GM12864 (cell line): ENCODE results near the gene PAFAH1B2.
"Not testable (repeated sequence)": the region's sequence is repeated elsewhere in the genome, so short reads cannot be mapped to it uniquely, and the experiment has no call there.

Experiments
- DNase-seq: peaks from one replicate; pipeline ENCODE4 v3.0.0-alpha.2; 2011; ENCODE audit warnings: low read depth
- H3K4me3 ChIP-seq: 2 replicates; pipeline ENCODE4 v1.5.1; 2011; ENCODE audit warnings: mild to moderate bottlenecking, low read depth, low read length, control low read depth
- TF ChIP-seq, protein P1 (sequence below): IDR thresholded peaks from 2 replicates; pipeline ENCODE4 v1.5.1; 2011; ENCODE audit warnings: low read depth, mild to moderate bottlenecking, moderate library complexity, low read length, control low read depth, inconsistent platforms; ENCODE audit errors: missing control alignments

The PAFAH1B2 gene

DNA sequence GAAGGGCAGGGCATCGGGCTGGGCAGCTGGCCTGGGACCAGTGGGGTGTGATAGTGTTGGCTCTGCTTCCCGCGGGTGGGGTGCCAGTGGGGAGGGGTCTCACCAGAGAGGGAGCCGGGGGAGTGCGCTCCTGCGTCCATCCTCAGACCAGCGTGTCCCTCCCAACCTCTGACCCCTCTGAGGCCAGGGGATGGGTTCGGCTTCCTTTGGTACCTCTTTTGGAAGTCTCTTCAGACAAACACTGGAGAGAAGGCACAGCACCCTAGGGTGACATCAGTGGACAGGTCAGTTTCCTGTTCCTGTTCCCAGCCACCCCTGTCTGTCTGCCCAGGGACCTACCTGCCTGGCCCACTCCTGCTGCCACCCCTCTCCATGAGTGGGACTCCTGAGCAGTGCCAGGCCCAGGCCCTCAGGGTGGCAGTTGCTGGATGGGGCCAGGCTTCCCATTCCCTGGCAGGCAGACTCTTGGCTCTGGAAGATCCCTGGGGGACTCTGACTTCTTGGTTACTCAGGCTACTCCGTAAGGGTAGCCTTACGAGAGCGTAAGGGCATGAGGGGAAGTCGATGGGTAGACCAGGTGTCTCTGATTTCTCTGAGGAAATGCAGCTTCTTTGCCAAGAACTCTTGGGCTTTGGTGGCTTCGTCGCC lies 57.7 kb downstream of the PAFAH1B2 start:
- H3K4me3 ChIP-seq, result no peak overlapping the region
- TF ChIP-seq, protein P1, sequence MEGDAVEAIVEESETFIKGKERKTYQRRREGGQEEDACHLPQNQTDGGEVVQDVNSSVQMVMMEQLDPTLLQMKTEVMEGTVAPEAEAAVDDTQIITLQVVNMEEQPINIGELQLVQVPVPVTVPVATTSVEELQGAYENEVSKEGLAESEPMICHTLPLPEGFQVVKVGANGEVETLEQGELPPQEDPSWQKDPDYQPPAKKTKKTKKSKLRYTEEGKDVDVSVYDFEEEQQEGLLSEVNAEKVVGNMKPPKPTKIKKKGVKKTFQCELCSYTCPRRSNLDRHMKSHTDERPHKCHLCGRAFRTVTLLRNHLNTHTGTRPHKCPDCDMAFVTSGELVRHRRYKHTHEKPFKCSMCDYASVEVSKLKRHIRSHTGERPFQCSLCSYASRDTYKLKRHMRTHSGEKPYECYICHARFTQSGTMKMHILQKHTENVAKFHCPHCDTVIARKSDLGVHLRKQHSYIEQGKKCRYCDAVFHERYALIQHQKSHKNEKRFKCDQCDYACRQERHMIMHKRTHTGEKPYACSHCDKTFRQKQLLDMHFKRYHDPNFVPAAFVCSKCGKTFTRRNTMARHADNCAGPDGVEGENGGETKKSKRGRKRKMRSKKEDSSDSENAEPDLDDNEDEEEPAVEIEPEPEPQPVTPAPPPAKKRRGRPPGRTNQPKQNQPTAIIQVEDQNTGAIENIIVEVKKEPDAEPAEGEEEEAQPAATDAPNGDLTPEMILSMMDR, result no peak
- no peak for DNase-seq

DNA sequence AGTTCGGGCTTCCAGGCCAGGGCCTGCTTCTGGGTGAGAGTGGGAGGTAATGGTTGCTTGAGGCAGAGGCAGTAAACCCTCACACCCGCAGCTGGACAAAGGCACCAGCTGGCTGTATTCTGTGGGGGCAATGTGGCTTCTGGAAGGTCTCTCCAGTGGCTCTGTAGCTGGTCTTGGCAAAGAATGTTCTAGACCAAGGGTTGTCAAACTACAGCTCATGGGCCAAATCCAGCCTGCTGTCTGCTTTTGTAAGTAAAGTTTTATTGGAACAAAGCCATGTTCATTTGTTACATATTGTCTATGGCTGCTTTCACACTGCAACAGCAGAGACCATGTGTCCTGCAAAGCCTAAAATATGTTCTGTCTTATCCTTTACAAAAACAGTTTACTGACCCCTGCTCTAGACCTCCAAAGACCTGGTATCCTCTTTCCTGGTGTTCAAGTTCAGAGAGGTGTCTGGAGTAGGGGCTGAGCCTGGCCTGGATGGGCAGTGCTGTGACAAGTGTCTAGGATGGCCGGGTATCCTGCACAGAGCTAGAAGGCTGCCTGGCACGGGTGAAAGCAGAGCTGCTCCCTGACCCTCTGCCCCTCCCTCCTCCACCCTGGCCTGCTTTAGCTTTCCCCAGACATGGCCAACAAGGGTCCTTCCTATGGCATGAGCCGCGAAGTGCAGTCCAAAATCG lies 58.4 kb downstream of the PAFAH1B2 start:
- TF ChIP-seq, protein P1, result no peak
- no peak for DNase-seq
- H3K4me3 ChIP-seq, result no peak overlapping the region

DNA sequence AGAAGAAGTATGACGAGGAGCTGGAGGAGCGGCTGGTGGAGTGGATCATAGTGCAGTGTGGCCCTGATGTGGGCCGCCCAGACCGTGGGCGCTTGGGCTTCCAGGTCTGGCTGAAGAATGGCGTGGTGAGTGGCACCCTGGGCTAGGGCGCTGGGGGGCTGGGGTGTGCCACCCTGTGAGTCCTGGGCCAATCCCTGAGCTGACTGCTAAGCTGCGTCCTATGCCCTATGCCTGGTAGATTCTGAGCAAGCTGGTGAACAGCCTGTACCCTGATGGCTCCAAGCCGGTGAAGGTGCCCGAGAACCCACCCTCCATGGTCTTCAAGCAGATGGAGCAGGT lies 59.0 kb downstream of the PAFAH1B2 start:
- no peak for DNase-seq
- H3K4me3 ChIP-seq, result no peak overlapping the region
- TF ChIP-seq, protein P1, result no peak

DNA sequence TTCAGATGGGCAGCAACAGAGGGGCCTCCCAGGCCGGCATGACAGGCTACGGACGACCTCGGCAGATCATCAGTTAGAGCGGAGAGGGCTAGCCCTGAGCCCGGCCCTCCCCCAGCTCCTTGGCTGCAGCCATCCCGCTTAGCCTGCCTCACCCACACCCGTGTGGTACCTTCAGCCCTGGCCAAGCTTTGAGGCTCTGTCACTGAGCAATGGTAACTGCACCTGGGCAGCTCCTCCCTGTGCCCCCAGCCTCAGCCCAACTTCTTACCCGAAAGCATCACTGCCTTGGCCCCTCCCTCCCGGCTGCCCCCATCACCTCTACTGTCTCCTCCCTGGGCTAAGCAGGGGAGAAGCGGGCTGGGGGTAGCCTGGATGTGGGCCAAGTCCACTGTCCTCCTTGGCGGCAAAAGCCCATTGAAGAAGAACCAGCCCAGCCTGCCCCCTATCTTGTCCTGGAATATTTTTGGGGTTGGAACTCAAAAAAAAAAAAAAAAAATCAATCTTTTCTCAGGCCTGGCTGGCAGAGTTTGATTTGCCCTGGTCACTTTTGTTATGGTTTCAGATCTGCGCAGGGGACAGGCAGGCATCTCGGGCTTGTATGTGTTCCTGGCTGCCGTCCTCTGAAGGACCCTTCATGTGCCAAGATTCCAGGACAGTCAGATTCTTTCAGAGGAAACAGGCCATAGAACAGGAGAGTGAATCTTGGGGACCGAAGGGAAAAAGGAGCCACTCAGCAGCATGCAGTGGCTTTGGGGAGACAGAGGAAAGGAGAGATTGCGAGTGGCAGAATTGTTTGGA lies 60.4 kb downstream of the PAFAH1B2 start:
- no peak overlapping the region for H3K4me3 ChIP-seq
- TF ChIP-seq, protein P1, result no peak
- no peak for DNase-seq

DNA sequence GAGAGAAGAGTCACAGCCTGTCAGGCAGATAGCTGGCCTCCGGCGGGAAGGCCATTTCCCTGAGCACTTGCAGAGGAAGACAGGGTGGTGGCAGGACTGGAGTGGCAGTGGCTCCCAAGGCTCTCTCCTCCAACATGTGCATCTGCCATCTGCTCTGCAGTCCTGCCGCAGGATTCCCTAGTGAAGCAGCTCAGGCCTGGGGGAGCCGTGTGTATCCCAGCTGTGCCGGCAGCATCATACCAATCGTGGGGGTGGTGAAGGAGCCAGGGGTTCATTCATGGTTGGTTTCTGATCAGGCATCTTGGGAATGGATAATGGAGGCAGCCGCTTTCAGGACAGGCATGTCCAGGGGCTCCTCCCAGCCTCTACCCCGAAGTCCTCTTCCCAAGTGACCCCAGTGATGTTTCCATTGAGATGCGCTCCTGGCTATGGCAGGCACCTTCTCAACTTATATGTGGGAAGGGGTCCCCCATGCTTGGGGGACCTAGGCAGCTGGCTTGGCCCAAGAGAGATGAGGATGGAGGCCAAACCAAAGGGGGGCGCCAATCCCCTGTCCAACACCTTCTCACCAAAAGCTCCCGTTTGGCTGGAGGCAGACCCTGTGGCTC lies 61.2 kb downstream of the PAFAH1B2 start:
- TF ChIP-seq, protein P1, result no peak
- no peak for DNase-seq

DNA sequence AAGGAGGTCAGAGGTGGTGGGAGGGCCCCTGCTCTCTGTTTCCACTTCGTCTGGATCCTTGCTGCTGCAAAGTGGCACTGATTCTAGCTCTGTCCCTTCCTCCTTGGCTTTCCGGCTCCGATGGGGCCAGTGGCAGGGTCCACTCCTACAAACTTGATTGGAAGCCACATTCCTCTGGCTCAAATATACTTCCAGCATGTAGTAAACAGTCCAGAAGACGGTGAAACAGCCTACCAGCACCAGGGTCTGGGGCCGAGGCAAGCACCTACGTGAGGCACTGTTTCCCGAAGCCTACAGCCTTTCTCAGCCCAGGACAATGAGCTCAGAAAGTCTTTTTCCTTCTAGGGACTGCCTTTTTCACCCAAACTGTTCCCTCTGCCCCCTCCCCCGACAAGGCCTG lies 62.0 kb downstream of the PAFAH1B2 start:
- not testable (repeated sequence) for DNase-seq

More for the DNA sequence above, 61.2 kb downstream of the PAFAH1B2 start:
- H3K4me3 ChIP-seq, result no peak overlapping the region

DNA sequence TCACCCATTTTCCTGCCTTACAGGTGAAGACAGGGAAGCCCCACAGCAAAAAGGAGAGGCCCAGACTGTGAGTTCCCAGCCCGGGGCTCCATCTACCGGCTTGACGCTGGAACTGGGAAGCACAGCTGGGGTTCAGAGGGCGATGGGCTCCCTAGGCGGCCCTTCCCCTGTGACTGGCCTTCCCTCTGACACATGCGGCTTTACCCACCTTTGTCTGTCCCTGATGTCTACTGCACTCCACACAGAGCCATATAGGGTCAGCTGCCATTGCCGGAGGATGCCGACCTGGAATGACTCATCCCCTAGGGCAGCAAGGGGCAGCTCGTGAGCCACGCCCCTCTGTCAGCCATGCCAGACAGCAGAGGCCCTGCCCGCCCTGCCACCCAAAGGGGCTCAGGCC lies 62.8 kb downstream of the PAFAH1B2 start:
- not testable (repeated sequence) for DNase-seq, H3K4me3 ChIP-seq

More for the DNA sequence above, 62.0 kb downstream of the PAFAH1B2 start:
- not testable (repeated sequence) for H3K4me3 ChIP-seq

DNA sequence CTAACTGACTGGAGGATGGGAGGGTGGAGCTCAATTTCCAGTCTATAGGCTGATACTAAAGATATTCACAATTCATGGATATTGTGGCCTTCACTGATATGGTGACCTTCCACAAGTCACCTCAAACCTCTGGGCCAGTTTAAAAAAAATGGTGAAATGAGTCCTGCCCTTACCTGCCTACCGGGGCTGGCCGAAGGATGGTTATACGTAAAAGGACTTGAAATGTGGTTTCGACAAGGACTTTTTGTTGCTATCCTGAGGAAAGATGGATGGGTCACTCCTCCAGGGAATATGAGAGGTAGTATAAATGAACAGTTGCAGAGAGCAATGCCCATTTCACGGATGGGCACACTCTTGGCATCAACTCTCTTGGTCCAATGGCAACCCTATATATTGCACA lies 63.4 kb downstream of the PAFAH1B2 start:
- not testable (repeated sequence) for H3K4me3 ChIP-seq, DNase-seq

DNA sequence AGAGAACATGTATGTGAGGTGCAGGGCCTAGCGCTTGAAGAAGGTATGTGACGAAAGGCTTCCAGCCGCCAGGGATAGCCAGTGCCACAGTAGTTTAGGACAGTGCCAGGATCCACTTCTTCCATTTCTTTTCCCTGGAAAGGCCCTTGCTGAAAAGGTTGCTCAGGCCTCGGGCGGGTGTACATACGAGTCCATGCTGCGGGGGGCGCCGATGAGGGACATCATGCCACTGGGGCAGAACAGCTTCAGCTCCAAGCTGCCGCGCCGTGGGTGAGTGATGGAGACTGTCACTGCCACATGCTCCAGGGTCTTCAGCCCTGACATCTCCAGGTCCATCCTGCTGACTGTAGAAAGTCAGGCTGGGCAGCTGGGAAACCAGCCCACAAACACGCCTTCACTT lies 64.6 kb downstream of the PAFAH1B2 start:
- H3K4me3 ChIP-seq, DNase-seq: not testable (repeated sequence)

DNA sequence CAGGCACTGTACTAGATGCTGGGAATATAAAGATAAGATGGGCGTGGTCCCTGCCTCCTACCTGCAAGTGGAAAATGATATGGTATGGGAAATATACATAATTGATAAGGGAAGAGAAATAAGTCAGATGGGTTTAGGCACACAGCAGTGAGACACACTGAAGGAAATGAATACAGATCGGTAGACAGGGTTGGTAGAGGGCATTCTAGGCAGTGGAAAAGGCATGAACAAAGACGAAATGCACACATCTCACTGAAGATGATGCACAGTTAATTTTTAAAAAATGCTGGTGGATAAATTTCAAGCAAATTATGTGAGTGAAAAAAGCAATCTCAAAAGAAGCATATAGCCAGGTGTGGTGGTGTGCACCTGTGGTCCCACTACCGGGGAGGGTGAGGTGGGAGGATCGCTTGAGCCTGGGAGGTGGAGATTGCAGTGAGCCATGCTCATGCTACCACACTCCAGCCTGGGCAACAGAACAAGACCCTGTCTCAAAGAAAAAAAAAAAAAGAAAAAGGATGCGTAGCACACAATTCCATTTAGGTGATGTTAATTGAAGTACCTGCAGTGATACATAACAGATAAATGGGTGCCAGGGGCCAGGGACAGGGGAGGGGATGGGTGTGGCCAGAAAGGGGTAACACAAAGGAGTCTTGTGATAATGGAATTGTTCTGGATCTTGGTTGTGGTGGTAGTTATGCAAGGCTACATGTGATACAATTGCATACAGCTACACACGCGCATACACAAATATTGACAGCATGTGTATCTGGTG lies 65.5 kb downstream of the PAFAH1B2 start:
- not testable (repeated sequence) for H3K4me3 ChIP-seq, DNase-seq
